NCI-H146 (cell line): ENCODE data around the gene SELENOI.
A peak's percentile ranks its signal among the peaks of the same experiment; 100 is the strongest.
"Not testable (repeated sequence)": the region's sequence is repeated elsewhere in the genome, so short reads cannot be mapped to it uniquely, and the experiment has no call there.

Experiments used
- DNase-seq: peaks from one replicate; lab custom pipeline; 2025; lab: John Stamatoyannopoulos, UW

Gene SELENOI

DNA sequence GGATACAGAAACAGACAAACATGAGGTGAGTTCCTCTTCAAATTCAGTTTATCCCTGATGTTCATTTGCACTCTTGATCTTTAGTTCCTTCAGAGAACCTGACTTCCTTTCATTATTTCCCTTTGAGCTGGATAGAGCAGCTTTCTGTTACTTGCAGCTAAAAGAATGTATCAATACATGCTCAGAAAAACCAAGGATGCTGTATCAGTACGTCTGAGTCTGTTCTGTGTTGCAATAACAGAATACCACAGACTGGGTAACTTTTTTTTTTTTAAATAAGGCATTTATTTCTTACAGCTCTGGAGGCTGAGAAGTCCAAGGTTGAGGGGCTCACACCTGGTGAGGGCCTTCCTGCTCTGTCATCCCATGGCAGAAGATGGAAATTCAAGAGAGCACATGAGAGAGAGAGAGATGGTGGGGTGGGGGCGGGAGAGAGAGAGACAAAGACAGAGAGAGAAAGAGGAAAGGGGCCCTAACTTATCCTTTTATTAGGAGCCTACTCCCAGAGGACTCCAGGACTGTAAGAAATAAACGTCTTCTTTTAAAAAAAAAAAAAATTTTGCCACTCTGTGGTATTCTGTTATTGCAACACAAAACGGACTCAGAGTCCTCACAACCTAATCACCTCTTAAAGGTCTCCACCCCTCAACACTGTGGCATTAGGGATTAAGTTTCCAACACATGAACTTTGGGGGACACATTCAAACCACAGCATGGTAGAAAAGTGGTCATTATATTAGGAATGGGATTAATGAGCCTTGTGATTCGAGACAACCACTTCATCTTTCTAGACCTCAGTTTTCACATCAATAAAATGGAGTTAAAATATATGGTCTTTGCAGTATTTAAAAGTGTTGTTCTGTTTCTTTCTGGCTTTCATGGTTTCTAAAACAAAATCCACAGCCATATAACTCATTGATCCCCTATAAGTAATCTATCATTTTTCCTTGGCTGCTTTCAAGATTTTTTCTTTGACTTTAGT lies 18.4 kb upstream of the SELENOI start:
- no peak for DNase-seq

DNA sequence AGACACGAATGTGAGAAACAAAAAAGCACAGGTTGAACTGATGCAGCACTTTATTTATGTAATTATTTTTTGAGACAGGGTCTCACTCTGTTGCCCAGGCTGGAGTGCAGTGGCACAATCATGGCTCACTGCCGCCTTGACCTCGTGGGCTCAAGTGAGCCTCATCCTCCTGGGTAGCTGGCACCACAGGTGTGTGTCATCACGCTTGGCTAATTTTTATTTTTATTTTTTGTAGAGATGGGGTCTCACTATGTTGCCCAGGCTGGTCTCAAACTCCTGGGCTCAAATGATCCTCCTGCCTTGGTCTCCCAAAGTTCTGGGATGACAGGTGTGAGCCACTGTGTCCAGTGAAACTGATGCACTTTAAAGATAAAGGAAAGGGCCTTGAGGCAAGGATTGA lies 16.9 kb upstream of the SELENOI start:
- DNase-seq = not testable (repeated sequence)

DNA sequence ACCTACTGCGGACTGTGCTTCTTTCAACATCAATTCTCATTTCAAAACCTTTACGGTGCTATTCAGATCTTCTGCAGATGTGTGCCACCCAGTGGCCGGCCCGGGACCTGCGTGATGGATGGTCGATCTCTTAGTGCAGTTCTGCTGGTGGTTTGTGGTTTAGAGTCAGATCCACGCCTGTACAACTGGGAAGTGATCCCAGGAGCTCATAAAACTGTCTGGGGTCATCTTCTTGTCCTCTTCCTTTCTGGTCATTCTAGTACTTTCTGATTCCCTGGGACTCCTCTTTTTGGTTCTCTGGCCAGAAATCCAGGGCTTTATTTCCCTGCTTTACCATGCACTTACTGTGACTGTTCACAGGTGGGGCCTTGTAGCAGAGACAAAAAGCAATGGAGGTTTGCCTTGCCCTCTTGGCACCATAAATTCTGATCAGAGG lies 15.8 kb upstream of the SELENOI start:
- DNase-seq = peak; percentile 76

DNA sequence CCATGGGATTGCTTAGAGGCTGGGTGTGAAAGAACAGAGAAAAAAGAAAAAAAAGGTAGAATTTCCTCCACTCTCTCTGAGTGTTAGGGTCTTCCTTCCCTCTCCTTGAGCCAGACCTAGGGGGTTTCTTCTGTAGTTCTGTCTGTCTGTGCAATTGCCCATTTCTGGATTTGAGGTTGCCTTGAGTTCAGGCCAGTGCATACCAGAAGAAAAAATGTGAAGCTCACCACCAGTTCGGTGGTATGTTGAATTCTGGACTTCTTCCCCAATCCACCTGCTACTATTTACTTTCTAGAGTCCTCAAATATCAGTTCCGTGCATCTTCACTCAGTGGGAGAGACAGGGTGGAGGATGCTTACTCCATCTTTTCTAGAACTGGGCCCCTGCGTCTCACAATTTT lies 15.3 kb upstream of the SELENOI start:
- DNase-seq = no peak

DNA sequence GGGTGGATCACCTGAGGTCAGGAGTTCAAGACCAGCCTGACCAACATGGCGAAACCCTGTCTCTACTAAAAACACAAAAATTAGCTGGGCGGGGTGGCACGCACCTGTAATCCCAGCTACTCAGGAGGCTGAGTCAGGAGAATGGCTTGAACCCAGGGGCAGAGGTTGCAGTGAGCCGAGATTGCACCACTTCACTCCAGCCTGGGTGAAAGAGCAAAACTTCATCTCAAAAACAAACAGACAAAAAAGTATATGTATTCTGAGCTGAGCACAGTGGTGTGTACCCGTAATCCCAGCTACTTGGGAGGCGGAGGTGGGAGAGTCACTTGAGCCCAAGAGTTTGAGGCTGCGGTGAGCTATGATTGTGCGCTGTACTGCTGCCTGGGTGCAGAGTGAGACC lies 14.6 kb upstream of the SELENOI start:
- not testable (repeated sequence) for DNase-seq

DNA sequence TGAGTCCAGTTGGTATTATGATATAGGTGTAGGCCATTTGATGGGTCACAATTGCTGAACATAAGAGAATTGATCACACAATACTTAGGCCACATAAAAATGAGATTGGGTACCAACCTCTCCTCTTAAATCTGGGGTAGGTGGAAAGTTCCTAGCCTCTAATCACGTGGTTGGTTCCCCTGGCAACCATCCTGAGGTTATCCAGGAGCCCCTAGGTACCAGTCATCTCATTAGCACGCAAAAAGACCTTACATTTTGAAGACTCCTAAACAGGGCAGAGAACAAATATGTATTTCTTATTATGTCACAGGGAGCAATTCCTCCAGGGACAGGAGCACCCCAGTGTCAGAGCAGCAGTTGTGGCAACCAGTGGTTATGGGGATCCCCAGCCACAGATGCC lies 12.7 kb upstream of the SELENOI start:
- no peak for DNase-seq

DNA sequence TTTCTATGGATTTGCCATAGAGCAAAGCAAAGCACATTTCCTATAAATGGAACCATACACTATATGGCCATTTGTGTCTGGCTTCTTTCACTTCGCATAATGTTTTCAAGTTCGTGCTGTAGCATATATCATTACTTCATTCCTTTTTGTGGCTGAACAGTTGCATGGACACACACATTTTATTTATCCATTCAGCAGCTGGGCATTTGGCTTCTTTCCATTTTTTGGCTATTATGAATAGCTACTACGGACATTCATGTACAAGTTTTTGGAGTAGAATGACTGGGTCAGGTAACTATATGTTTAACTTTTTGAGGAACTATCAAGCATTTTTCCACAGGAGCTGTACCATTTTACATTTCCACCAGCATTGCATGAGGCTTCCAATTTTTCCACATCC lies 10.7 kb upstream of the SELENOI start:
- DNase-seq = no peak

DNA sequence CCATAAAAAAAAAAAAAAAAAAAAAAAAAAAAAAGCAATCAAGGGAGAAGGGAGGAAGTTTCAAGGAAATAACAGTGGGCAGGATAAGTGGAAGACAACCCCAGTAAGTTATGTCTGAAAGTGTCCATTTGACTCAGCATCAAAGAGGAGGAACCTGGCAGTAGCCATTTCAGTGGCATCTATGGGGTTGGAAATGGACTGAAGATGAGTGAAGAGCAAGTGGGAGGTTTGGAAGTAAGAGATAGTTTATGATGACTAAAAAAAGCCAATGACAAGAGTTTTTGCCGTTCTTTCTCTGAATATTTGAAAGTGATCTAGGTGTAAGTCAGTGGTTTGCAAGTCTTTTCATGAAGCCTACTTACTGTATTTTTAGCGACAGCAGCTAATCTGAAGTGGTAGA lies 9.2 kb upstream of the SELENOI start:
- DNase-seq = no peak

DNA sequence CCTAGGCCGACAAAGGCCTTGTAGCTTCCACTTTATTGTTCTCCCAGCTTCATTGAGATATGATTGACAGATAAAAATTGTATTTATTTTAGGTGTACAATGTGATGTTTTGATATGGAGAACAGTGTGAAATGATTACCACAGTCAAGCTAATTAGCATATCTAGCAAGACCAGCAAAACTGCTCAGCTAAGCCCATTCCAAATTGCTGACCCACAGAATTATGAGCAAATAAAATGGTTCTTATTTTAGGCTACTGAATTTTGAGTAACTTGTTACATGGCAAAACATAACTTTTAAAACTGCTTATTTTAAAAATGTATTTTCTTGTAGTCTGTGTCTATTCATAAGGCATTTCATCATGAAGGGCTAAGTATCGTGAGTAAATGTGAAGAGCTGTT lies 8.6 kb upstream of the SELENOI start:
- no peak for DNase-seq

DNA sequence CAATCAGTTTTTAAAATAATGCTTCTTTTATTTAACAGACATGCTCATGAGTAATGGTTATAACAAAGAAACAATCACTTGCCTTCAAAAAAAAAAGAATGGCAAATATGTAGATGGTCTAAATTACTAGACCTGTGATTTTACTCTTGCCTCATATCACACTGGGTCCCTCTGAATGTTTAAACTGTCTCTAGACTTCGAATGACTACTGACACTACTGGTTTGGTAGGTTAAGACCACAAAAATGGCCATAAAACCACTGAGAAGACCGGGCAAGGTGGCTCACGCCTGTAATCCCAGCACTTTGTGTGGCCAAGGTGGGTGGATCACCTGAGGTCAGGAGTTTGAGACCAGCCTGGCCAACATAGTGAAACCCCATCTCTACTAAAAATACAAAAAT lies 5.1 kb upstream of the SELENOI start:
- no peak for DNase-seq

DNA sequence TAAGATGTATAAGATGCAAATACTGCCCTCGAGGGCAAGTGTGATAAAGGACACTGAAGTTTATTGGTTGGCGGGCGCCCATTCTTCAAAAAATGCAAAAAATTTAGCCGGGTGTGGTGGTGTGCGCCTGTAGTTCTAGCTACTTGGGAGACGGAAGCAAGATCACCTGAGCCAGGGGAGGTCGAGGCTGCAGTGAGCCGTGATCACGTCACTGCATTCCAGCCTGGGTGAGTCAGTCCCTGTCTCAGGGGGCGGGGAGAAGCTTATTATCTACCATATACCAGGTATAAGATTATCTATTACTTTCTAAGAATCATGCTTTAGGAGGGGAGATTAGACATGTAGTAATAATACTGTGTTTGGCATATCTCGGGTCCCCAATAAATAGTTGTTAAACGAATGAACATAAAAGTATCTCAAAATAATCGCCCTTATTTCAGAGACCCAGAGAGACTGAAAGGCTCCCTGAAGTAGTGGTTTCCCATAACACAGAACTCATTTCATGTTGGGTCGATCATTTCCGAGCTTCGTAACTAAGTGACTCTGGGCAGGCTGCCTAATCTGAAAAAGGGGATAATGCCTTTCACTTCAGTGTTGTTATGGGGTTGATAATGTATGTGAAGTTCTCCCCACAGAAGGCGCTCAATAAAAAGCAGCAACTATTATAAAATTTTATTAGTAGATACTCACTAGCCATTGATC lies 1.2 kb upstream of the SELENOI start:
- peak; percentile 6 for DNase-seq

DNA sequence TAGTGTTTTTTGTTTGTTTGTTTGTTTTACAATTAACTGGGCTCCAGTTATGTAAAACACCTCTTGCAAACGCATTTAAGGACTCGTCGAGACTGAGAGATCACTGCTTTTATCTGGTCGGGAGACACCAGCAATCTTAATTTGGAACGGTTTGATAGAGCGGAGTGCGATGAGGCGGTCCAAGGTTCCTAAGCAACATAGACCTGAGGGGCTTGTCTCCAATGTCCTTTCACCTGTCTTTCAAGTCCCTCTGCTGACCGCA lies 729 bp upstream of the SELENOI start:
- no peak for DNase-seq

DNA sequence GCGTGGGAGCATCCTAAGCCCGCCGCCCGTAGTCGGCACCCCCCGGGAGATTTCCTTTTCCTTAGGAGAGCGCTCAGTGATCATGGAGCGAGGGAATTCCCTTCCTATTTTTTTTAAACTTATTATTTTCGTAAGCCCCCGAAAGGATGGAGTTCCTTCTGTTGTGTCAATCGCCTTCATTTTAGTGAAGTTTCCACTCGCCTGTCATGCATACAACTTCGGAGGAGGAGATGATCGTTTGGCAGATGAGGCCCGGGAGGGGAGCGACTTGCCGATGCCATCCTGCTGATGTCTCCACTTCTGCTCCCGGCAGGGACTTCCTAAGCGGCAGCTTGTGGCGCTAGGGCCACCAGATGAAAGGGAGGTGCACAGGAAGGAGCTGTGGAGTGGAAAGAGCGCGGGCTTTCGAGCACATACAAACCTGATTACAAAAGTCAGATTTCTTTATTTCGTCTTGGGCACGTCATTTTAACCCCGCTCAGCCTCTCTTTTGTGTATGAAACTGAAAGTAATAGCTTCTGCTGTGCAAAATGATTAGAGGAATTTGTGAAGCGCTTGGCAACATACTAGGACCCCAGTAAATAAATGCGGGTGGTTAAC lies 611 bp downstream of the SELENOI start, which contains the start of gene ADGRF3:
ADGRF3 (minus strand) TSS at position 336 of the 600 bp plus-strand sequence. CDS start 555 bp downstream, outside the sequence.
- peak; percentile 83 for DNase-seq

DNA sequence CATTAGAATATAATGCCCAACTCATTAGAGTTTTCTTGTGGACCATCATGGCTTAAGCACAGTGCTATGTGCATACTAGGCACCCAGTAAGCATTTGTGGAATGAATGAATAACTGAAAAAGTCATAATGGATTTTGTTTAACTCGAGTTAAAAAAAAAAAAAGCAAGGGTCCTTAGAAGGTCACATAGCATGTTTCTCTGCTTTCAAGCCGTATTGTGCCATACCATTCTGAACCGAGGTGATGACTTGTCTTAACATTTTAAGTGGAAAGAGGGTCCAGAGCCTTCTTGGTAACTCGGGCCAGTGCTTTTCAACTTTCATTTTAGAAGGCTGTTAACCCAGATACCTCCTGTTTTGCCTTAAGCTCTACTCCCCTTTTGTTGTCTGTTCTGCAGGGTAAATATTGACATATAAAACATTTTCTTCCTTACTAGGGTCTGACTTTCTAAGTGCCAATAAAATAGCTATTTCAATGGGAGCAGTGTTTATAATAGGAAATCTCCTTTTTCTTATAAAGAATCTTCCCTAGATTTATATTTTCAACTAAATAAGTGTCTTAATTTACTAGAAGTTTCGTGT lies 1.4 kb downstream of the SELENOI start:
- no peak for DNase-seq

DNA sequence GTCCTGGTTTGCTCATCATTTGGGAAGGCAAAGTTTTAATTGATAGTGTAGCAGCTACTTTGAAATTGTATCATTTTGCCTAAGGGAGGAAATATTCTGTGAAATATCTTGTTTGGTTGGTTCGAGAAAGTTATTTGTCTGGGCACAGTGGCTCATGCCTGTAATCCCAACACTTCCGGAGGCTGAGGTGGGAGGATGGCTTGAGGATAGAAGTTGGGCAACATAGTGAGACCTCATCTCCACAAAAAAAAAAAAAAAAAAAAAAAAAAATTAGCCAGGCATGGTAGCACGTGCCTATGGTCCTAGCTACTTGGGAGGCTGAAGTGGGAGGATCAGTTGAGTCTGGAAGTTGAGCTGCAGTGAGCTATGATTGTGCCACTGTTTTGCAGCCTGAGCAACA lies 3.7 kb downstream of the SELENOI start:
- no peak for DNase-seq

DNA sequence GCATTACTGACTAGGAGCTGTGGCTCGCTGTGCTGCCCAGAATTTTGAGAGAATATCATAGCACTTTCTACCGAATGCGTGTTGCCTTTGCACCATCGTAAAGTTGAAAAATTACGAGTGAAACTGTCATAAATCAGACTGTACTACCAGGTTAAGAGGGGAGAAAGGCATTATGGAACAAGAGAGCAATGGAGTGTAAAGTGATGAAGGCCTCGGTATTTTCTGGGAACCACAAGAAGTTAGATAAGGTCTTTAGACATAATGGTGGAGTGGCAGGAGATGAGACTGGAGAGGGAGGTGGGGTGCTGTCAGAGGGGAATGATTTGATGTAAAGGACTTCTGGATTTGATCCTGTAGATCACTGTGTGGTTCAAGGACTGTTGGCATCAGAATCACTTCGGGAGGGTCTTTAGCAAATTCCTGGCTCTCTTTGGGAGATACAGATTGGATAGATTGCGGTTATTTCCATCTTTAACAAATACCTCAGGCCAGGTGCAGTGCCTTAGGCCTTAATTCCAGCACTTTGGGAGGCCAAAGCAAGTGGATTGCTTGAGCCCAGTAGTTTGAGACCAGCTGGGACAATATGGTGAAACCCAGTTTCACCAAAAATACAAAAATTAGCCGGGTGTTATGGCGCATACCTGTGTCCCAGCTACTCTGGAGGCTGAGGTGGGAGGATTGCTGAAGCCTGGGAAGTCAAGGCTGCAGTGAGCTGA lies 5.6 kb downstream of the SELENOI start:
- no peak for DNase-seq

DNA sequence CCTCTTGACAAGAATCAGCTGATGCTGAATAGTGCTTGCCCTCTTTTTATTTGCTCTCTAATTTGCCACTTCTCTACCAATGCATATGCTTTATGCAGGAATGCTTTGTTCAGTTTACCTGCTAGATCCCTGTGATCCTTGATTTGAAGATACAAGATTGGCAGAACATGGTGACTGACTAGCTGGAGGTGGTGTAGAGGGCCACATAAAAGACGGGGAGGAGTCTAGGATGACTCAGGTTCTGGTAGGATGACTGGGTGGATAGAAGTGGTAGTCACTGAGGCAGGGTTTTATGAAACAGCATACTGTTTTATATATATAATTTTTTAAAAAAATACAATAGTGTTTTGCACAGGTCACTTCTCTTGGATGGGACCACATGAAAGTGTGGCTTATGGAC lies 6.9 kb downstream of the SELENOI start:
- DNase-seq = no peak

DNA sequence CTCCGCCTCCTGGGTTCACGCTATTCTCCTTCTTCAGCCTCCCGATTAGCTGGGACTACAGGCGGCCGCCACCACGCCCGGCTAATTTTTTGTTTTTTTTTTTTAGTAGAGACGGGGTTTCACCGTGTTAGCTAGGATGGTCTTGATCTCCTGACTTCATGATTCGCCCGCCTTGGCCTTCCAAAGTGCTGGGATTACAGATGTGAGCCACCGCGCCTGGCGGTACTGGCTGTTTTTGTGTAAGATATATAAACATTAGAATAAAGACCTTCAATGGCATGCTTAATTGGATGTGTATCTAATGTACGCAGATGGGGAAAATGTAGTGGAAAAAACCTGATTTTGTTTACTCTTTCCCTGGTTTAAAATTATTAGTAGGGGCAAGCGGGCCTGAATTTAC lies 8.5 kb downstream of the SELENOI start:
- not testable (repeated sequence) for DNase-seq

DNA sequence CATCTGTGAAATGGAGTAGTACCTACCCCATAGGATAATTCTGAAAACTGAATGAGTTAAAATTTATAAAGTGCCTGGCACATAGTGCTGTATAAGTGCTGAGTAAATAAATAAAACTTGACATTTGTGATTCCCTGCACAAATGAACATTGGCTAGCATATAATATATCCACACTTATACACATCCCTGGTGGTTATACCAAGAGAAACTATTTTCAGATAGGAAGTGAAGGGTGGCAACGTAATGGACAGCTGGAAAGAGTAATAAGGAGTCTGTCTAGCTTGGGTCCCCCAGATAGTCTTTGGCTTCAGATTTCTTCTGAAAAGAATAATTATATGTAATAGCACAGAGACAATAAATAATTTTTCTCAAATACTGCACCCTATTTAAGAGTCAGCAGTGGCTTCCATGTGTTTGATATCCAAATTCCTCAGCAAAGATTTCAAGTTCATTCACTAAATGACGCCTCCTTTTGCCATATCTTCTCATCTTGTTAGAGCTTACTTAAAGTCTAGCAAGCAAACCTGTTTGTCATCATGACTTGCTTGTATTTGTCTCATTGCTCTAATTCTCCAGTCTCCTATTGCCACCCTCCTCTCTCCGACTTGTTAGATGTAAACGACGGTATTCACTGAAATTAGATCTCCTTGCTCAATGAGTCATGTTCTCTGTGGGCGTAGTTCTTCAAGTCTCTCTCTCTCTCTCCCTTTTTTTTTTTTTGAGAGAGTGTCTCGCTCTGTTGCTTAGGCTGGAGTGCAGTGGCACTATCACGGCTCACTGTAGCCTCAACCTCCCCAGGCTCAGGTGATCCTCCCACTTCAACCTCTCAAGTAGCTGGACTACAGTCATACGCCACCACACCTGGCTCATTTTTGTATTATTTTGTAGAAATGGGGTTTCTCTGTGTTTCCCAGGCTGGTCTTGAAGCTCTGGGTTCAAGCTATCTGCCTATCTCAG lies 9.4 kb downstream of the SELENOI start:
- DNase-seq = no peak

DNA sequence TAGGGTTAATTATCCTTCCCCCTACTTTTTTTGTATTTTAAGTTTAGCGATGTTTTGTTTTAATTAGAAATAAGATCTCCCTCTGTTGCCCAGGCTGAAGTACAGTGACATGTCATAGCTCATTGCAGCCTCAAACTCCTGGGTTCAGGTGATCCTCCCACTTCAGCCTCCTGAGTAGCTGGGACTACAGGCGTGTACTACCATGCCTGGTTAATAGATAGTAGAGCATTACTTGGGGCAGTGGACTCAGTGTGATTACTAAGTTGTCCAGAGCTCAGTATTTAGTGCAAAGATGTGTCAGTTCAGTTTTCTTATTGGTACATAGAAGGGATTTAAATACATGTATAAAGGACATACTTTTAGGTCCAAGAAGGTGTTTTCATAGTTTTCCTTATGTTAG lies 10.2 kb downstream of the SELENOI start:
- DNase-seq = no peak

DNA sequence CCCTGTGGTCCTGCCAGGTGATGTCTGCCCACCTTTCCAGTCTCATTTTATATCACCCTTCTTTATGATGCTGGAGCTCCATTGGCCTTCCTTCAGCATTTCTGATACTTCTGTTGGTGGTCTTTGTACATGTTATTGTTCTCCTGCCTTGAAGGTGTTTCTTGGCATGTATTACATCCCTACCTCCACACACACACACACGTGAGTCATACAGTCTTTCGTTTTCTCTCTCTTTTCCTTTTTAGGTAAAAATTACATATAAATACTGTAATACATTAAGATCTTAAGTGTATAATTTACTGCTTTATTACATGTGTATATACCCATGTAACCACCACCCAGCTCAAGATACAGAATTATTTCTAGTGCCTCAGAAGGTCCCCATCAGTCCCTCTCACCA lies 10.8 kb downstream of the SELENOI start:
- DNase-seq = no peak
